SK-N-SH (cell line): Measurements from ENCODE around the gene PRPF18. TPM values are rescaled to one million over a fixed set of nuclear protein-coding genes. Genes with fewer than 3 reads are reported as not detected.

Source experiments
- CTCF ChIA-PET: fragments of 300-600, 350-600 bp; formaldehyde crosslinking; extraction: SDS; loops from one replicate; lab custom pipeline; 2021; lab: Yijun Ruan, JAX
- POLR2A ChIA-PET: fragments of 350-600 bp; sonication (Branson Sonifier 250); formaldehyde crosslinking; extraction: SDS; loops from one replicate; lab custom pipeline; 2020; ENCODE audit warnings: antibody characterized with exemption, inconsistent platforms; lab: Yijun Ruan, JAX
- DNase-seq: peaks from one replicate; pipeline ENCODE4 v3.0.0; 2012
- H2AFZ ChIP-seq: fragments of 200-600 bp; sonication (generic); 2 replicates; pipeline ENCODE4 v1.8.1; 2016; ENCODE audit warnings: antibody characterized with exemption, mild to moderate bottlenecking, low read depth
- H3F3A ChIP-seq: fragments of 200-600 bp; sonication (generic); replicated peaks from 2 replicates; pipeline ENCODE3; 2016; ENCODE audit warnings: antibody characterized with exemption, mild to moderate bottlenecking; ENCODE audit not compliant: insufficient read depth
- H3K27ac ChIP-seq, 2 experiments: fragments of 200-500 bp in 1 of 2; fragments of 200-600 bp in 1 of 2; sonication (Bioruptor generic) in 1 of 2; sonication (generic), shearing (Covaris generic) in 1 of 2; 2 replicates each; pipeline versions ENCODE4 v1.5.1 to v1.6.1; 2014 to 2016; ENCODE audit warnings: low read depth in 2 of 2, inconsistent platforms in 1 of 2, low read length in 1 of 2, mild to moderate bottlenecking in 1 of 2, mixed read lengths in 1 of 2
- H3K27me3 ChIP-seq: fragments of 200-600 bp; sonication (generic), shearing (Covaris generic); 2 replicates; pipeline ENCODE4 v1.6.1; 2016; ENCODE audit warnings: mixed run types; ENCODE audit not compliant: insufficient read depth
- H3K36me3 ChIP-seq, 2 experiments: fragments of 200-500 bp in 1 of 2; fragments of 200-600 bp in 1 of 2; sonication (Bioruptor generic) in 1 of 2; sonication (generic) in 1 of 2; replicated peaks in 1 of 2; 2 replicates each; pipeline versions ENCODE3 to v1.5.1; 2014 to 2016; ENCODE audit warnings: low read length in 1 of 2, mild to moderate bottlenecking in 1 of 2; ENCODE audit not compliant: insufficient read depth in 2 of 2, control insufficient read depth in 1 of 2
- H3K4me1 ChIP-seq, 2 experiments: fragments of 200-500 bp in 1 of 2; fragments of 200-600 bp in 1 of 2; sonication (Bioruptor generic) in 1 of 2; sonication (generic), shearing (Covaris generic) in 1 of 2; 2 replicates each; pipeline versions ENCODE4 v1.5.1 to v1.6.1; 2014 to 2016; ENCODE audit warnings: low read depth in 1 of 2, low read length in 1 of 2, mixed run types in 1 of 2; ENCODE audit not compliant: insufficient read depth in 2 of 2, control insufficient read depth in 1 of 2
- H3K4me2 ChIP-seq: fragments of 200-600 bp; sonication (generic), shearing (Covaris generic); 2 replicates; pipeline ENCODE4 v1.6.1; 2017; ENCODE audit warnings: mixed run types
- H3K4me3 ChIP-seq, 2 experiments: fragments of 200-500 bp in 1 of 2; fragments of 200-600 bp in 1 of 2; sonication (Bioruptor generic) in 1 of 2; sonication (generic), shearing (Covaris generic) in 1 of 2; 2 replicates each; pipeline versions ENCODE4 v1.5.1 to v1.8.1; 2014 to 2016; ENCODE audit warnings: low read depth in 2 of 2, inconsistent platforms in 1 of 2, low read length in 1 of 2, mild to moderate bottlenecking in 1 of 2, mixed read lengths in 1 of 2, moderate library complexity in 1 of 2
- H3K79me2 ChIP-seq: fragments of 200-600 bp; sonication (generic); 2 replicates; pipeline ENCODE4 v1.8.1; 2017; ENCODE audit warnings: mild to moderate bottlenecking; ENCODE audit not compliant: insufficient read depth
- H3K9ac ChIP-seq: fragments of 200-600 bp; sonication (generic); 2 replicates; pipeline ENCODE4 v1.6.1; 2017; ENCODE audit warnings: mixed run types
- H3K9me2 ChIP-seq: fragments of 200-600 bp; sonication (generic); 2 replicates; pipeline ENCODE4 v1.6.1; 2017; ENCODE audit warnings: mixed run types
- H3K9me3 ChIP-seq: fragments of 200-600 bp; sonication (generic); 2 replicates; pipeline ENCODE4 v1.6.1; 2017; ENCODE audit warnings: mixed run types, mild to moderate bottlenecking, moderate library complexity
- H4K20me1 ChIP-seq: fragments of 200-600 bp; sonication (generic); 2 replicates; pipeline ENCODE4 v1.6.1; 2017; ENCODE audit warnings: mild to moderate bottlenecking, mixed run types; ENCODE audit not compliant: insufficient read depth
- CTCF ChIP-seq: fragments of 200-600 bp; sonication (generic); IDR thresholded peaks from 2 replicates; pipeline ENCODE4 v1.6.1; 2017; ENCODE audit warnings: antibody characterized with exemption, mild to moderate bottlenecking, moderate library complexity
- ELF1 ChIP-seq: IDR thresholded peaks from 2 replicates; pipeline ENCODE4 v1.4.0; 2012
- IRF3 ChIP-seq: fragments of 150-350 bp; IDR thresholded peaks from 2 replicates; pipeline ENCODE4 v1.6.1; 2016; ENCODE audit warnings: mild to moderate bottlenecking, low read depth, low read length
- POLR2AphosphoS5 ChIP-seq: IDR thresholded peaks from 2 replicates; pipeline ENCODE4 v1.6.1; 2012; ENCODE audit warnings: low read depth, low read length
- SIN3A ChIP-seq: IDR thresholded peaks from 2 replicates; pipeline ENCODE4 v1.6.1; 2012; ENCODE audit warnings: low read depth, mild to moderate bottlenecking, low read length, moderate library complexity, borderline replicate concordance
- SMC3 ChIP-seq: IDR thresholded peaks from 2 replicates; pipeline ENCODE4 v1.6.1; 2012; ENCODE audit warnings: low read depth, low read length, improper control_type of control experiment
- USF2 ChIP-seq: fragments of 150-350 bp; IDR thresholded peaks from 2 replicates; pipeline ENCODE4 v1.6.1; 2017; ENCODE audit warnings: antibody characterized with exemption, low read length, low read depth, borderline replicate concordance
- WGBS: methylation state at CpG from one replicate; pipeline ENCODE4 v1.1.6; 2017; ENCODE audit warnings: low lambda C conversion rate; 5-methylcytosine and 5-hydroxymethylcytosine counted together
- polyA plus RNA-seq, 3 experiments: library from polyadenylated mRNA; depleted of rRNA; stranded (reverse); fragments of >200 nt; gene quantifications; 2 replicates each; pipeline ENCODE4 v1.2.3, GENCODE V29; 2012

PRPF18 gene
- polyA plus RNA-seq, 1 of the 3 experiments (the other 2 are of a cell fraction) = 12.1 TPM

GRCh38 chr10:13631594-13631993 lies 44.8 kb downstream of the PRPF18 start:
- Histone ChIP-seq H4K20me1 (no peaks in the 10 kb centered on the region), H3K9me2 (no peaks in the 10 kb centered on the region), H3K9me3 (no peaks in the 10 kb centered on the region), H3K4me1 (peaks cover 0 to 4% of the 10 kb centered on the region in 2 experiments; a peak in 1 of 4 replicates), H3K4me3 (no peak overlapping the region), H3F3A (peaks cover 2% of the 10 kb centered on the region), H2AFZ (no peak overlapping the region), H3K36me3 (peaks cover 29 to 44% of the 10 kb centered on the region in 2 experiments), H3K27me3 (no peaks in the 10 kb centered on the region), H3K79me2 (no peaks in the 10 kb centered on the region), H3K4me2 (no peak overlapping the region), H3K9ac (no peak overlapping the region), H3K27ac (no peak overlapping the region)
- 92% methylated on average over 5 of the region's 6 CpGs for WGBS
- TF ChIP-seq IRF3 = no peak
- TF ChIP-seq CTCF = no peak
- no peak for TF ChIP-seq SIN3A
- no peak for TF ChIP-seq USF2
- TF ChIP-seq SMC3 = no peak
- TF ChIP-seq ELF1 = no peak
- ChIA-PET CTCF (interaction anchor here (1.5 to 2.5 kb wide), 2 partner anchors 10 to 18 kb away, joined by 6 to 9 read pairs; no protein-coding TSS in a partner anchor), POLR2A (no interaction called here)
- no peak for DNase-seq

GRCh38 chr10:13632440-13632839 lies 45.7 kb downstream of the PRPF18 start:
- ChIA-PET CTCF (interaction anchor here (2.5 kb wide), 1 partner anchor 19 kb away, joined by 9 read pairs; no protein-coding TSS in a partner anchor), POLR2A (no interaction called here)
- no peak overlapping the region for H3K27ac ChIP-seq
- H2AFZ ChIP-seq = no peak overlapping the region
- no peak overlapping the region for H3K4me2 ChIP-seq
- 92% methylated on average over 3 of the region's 3 CpGs for WGBS
- no peaks in the 10 kb centered on the region for H3K9me2 ChIP-seq
- H3K79me2 ChIP-seq = no peaks in the 10 kb centered on the region
- H4K20me1 ChIP-seq = no peaks in the 10 kb centered on the region
- peaks cover 33 to 42% of the 10 kb centered on the region in 2 experiments for H3K36me3 ChIP-seq
- DNase-seq = no peak
- no peak for TF ChIP-seq POLR2AphosphoS5
- H3K27me3 ChIP-seq = no peaks in the 10 kb centered on the region
- no peak overlapping the region for H3K9ac ChIP-seq
- no peaks in the 10 kb centered on the region for H3K9me3 ChIP-seq
- no peak overlapping the region for H3K4me3 ChIP-seq
- peaks cover 0 to 4% of the 10 kb centered on the region in 2 experiments; a peak in 2 of 4 replicates for H3K4me1 ChIP-seq
- peaks cover 10% of the 10 kb centered on the region for H3F3A ChIP-seq
